ENCODE results near the gene EPS15.

DNA sequence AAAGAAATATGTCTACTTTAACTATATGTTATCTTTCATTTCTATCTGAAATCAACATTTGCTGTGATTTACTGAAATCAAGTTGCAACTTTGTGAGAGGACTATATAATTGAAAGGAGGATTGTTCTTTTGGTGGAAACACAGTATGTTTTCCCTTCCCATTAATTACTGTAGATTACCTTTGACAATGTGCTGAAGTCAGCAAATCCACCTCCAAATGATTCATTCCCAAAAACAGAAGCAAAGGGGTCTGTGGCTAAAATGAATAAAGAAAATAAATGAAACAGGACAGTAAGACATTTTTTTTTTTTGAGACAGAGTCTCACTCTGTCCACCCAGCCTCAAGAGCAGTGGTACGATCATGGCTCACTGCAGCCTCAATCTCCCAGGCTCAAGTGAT lies 153.3 kb downstream of the EPS15 start:
- TF ChIP-seq, protein P1, sequence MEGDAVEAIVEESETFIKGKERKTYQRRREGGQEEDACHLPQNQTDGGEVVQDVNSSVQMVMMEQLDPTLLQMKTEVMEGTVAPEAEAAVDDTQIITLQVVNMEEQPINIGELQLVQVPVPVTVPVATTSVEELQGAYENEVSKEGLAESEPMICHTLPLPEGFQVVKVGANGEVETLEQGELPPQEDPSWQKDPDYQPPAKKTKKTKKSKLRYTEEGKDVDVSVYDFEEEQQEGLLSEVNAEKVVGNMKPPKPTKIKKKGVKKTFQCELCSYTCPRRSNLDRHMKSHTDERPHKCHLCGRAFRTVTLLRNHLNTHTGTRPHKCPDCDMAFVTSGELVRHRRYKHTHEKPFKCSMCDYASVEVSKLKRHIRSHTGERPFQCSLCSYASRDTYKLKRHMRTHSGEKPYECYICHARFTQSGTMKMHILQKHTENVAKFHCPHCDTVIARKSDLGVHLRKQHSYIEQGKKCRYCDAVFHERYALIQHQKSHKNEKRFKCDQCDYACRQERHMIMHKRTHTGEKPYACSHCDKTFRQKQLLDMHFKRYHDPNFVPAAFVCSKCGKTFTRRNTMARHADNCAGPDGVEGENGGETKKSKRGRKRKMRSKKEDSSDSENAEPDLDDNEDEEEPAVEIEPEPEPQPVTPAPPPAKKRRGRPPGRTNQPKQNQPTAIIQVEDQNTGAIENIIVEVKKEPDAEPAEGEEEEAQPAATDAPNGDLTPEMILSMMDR (IDR thresholded peaks at IDR 0.05), result no peak
- no peak for TF ChIP-seq POLR2A (IDR thresholded peaks at IDR 0.05)
- no peak for TF ChIP-seq EP300 (IDR thresholded peaks at IDR 0.05)

Data from tibial nerve (tissue), 4 donors.